Measurements from ENCODE around the gene FBN3. TPM values are rescaled to one million over a fixed set of nuclear protein-coding genes. Genes with fewer than 3 reads are reported as not detected.
A peak's percentile ranks its signal among the peaks of the same experiment; 100 is the strongest.
"Not testable (repeated sequence)": the region's sequence is repeated elsewhere in the genome, so short reads cannot be mapped to it uniquely, and the experiment has no call there.

The FBN3 gene
- polyA plus RNA-seq, 1 donor from 2014 or later: not detected

GRCh38 chr19:8052464-8052859 lies 96.9 kb downstream of the FBN3 start, which contains the start of gene CCL25:
Gene CCL25 (plus strand): TSS chr19:8052760. CDS start chr19:8053050, 290 bp downstream.
- Mint-ChIP-seq H3K27ac (peak within 1 kb of the TSS; percentile 12 to 90 (median 19)), H3K27me3 (no peaks in the 10 kb centered on the region), H3K4me3 (peak within 1 kb of the TSS in 3 of 4 donors; percentile 5 to 58 (median 19)), H3K9me3 (no peaks in the 10 kb centered on the region), H3K36me3 (no peaks in the 10 kb centered on the region), H3K4me1 (peaks cover 5 to 7% (median 7%) of the 10 kb centered on the region in 3 donors)

DNA sequence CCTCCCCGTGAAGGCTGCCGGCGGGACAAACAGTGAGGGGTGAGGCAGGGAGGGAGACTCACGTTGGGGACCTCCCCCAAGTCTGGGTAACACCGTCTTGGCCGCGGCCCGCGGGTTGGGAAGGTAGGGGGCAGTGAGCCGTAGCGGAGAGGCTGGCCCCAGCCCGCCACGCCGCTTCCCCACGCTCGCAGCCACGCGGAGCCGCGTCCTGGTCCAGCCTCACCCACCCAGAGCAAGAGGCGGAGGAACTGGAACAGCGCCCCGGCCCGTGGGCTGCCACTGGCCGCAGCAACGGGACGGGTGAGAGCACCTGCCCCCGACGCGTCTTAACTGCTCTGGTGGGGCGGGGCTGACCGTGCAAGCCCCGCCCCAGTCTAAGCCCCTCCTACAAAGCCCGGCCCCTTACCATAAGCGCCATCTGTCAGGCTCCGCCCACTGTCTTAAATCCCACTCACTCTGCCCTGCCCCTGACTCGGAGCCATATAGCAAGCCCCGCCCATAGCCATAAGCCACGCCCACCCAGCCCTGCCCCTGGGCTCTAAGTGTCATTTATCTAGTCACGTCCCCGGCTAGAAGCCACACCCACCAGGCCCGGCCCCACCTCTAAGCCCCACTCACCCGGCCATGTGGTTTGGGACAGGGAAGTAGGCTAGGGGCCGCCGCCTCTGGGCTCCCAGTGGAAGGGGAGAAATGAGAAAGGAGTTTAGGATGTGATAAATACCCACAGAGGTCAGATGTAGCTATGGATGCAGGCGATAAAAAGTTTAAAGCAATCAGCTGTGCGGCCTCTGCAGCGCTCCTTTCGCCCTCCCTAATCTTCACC lies 98.9 kb downstream of the FBN3 start:
- H3K27ac Mint-ChIP-seq: peak overlapping the region in 1 of 3 donors; percentile 59
- peak overlapping the region; percentile 36 to 89 (median 74) for H3K4me3 Mint-ChIP-seq
- peaks cover 5 to 14% (median 8%) of the 10 kb centered on the region in 3 donors for H3K4me1 Mint-ChIP-seq
- peaks cover 2% of the 10 kb centered on the region for H3K27me3 Mint-ChIP-seq
- no peaks in the 10 kb centered on the region for H3K9me3 Mint-ChIP-seq
- H3K36me3 Mint-ChIP-seq: no peaks in the 10 kb centered on the region

DNA sequence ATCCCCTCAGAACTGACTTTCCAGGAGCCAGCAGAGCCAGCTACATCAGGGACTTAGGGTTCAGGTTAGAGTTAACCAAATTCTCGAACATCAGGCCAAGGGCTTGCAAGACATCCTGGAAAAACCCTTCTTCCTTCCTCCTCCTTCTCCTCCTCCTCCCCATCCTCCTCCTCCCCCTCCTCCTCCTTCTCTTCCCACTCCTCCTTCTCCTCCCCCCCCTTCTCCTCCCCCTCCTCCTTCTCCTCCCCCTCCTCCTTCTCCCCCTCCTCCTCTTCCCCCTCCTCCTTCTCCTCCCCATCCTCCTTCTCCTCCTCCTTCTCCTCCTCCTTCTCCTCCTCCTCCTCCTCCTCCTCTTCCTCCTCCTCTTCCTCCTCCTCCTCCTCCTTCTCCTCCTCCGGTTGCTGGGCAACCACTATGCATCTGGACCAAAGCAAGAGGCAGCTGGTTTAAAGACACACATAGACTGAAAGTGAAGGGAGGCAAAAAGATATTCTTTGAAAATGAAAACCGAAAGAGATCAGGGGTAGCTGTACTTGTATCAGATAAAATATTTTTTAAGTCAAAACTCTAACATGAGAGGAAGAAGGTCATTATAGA lies 102.7 kb downstream of the FBN3 start:
- no peaks in the 10 kb centered on the region for H3K9me3 Mint-ChIP-seq
- H3K4me3 Mint-ChIP-seq: no peak overlapping the region
- H3K27me3 Mint-ChIP-seq: peaks cover 10% of the 10 kb centered on the region
- H3K4me1 Mint-ChIP-seq: peaks cover 1 to 14% (median 2%) of the 10 kb centered on the region in 3 donors
- H3K27ac Mint-ChIP-seq: no peak overlapping the region
- no peaks in the 10 kb centered on the region for H3K36me3 Mint-ChIP-seq

DNA sequence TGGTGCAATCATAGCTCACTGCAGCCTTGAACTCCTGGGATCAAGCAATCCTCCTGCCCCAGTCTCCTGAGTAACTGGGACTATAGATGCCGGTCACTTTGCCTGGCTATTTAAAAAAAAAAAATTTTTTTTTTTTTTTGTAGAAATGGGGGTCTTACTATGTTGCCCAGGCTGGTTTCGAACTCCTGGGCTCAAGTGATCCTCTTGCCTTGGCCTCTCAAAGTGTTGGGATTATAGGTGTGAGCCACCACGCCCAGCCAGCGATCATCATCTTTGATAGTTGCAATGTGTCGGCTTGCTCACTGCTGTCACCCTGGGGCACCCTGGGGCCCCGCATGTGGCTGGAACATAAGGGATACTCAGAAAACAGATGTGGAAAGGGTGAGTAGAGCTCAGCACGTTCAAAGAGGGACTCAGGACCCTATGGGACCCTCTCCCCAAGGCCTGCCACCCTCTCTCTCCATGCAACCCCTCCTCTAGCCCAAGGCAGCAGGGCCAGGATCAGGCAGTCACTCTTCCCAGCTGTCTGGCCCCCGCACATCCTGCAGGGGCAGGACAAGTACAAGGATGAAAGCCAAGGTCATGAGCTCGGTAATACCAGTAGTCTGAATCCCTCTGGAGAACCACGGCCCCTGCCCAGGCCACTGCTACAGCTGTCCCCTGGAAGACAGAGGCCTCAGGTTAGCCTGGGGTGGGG lies 103.4 kb downstream of the FBN3 start:
- no peak overlapping the region for H3K4me3 Mint-ChIP-seq
- H3K9me3 Mint-ChIP-seq: no peaks in the 10 kb centered on the region
- peaks cover 1 to 14% (median 2%) of the 10 kb centered on the region in 3 donors for H3K4me1 Mint-ChIP-seq
- no peak overlapping the region for H3K27ac Mint-ChIP-seq
- peaks cover 13% of the 10 kb centered on the region for H3K27me3 Mint-ChIP-seq
- H3K36me3 Mint-ChIP-seq: no peaks in the 10 kb centered on the region

DNA sequence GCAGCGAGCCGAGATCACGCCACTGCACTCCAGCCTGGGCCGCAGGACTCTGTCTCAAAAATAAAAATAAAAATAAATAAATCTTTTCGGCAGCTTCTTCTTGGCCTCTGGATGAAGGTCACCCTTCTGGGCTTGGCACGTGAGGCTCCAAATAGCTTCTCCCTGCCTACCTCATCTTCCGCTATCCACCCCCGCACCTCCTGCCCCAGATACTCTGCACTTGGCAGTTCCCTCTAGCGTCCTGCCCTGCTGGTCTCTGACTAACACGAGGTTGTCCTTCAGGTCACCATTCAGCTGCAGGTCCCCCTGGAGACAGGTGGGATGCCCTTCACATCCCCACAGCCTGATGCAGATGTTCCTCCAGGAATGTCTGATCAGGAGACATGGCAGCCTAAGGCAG lies 105.4 kb downstream of the FBN3 start:
- peaks cover 13% of the 10 kb centered on the region for H3K27me3 Mint-ChIP-seq
- no peaks in the 10 kb centered on the region for H3K36me3 Mint-ChIP-seq
- no peak overlapping the region for H3K27ac Mint-ChIP-seq
- peaks cover 1 to 14% (median 2%) of the 10 kb centered on the region in 3 donors for H3K4me1 Mint-ChIP-seq
- no peak overlapping the region for H3K4me3 Mint-ChIP-seq
- no peaks in the 10 kb centered on the region for H3K9me3 Mint-ChIP-seq

- no peaks in the 10 kb centered on the region for H3K36me3 Mint-ChIP-seq
- no peaks in the 10 kb centered on the region for H3K9me3 Mint-ChIP-seq
- H3K27me3 Mint-ChIP-seq: peaks cover 13% of the 10 kb centered on the region
- H3K4me3 Mint-ChIP-seq: no peak overlapping the region
- H3K4me1 Mint-ChIP-seq: peaks cover 1 to 10% (median 2%) of the 10 kb centered on the region in 3 donors
- no peak overlapping the region for H3K27ac Mint-ChIP-seq
These were observed 106.5 kb downstream of the FBN3 start for GRCh38 chr19:8042900-8043299.

- Mint-ChIP-seq H3K27me3 (peaks cover 15% of the 10 kb centered on the region), H3K4me1 (peaks cover 0 to 1% (median 0%) of the 10 kb centered on the region in 3 donors), H3K9me3 (no peaks in the 10 kb centered on the region), H3K36me3 (peaks cover 3% of the 10 kb centered on the region), H3K4me3 (no peak overlapping the region), H3K27ac (no peak overlapping the region)
These were observed 107.9 kb downstream of the FBN3 start for GRCh38 chr19:8041531-8041931.

DNA sequence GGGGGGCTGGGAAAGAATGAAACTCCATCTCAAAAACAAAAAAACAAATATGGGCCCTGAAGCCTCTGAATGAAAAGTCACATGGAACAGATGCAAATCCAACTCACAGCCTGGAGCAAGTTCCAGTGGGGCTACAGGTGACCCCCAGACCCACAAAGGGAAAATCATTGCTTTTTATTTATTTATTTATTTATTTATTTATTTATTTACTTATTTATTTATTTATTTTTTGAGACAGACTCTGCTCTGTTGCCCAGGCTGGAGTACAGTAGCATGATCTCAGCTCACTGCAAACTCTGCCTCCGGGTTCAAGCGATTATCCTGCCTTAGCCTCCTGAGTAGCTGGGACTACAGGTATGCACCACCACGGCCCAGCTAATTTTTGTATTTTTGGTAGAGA lies 110.2 kb downstream of the FBN3 start:
- Mint-ChIP-seq H3K27ac (no peak overlapping the region), H3K36me3 (peaks cover 3% of the 10 kb centered on the region)

GRCh38 chr19:8038815-8039214 lies 110.6 kb downstream of the FBN3 start:
- H3K27me3 Mint-ChIP-seq: peaks cover 8% of the 10 kb centered on the region
- H3K4me3 Mint-ChIP-seq: no peak overlapping the region
- no peak overlapping the region for H3K27ac Mint-ChIP-seq
- no peaks in the 10 kb centered on the region for H3K9me3 Mint-ChIP-seq
- no peaks in the 10 kb centered on the region for H3K4me1 Mint-ChIP-seq
- peaks cover 3% of the 10 kb centered on the region for H3K36me3 Mint-ChIP-seq

More for the DNA sequence above, 110.2 kb downstream of the FBN3 start:
- Mint-ChIP-seq H3K27me3 (peaks cover 10% of the 10 kb centered on the region), H3K4me1 (peaks cover 0 to 1% (median 0%) of the 10 kb centered on the region in 3 donors), H3K4me3 (no peak overlapping the region), H3K9me3 (no peaks in the 10 kb centered on the region)

DNA sequence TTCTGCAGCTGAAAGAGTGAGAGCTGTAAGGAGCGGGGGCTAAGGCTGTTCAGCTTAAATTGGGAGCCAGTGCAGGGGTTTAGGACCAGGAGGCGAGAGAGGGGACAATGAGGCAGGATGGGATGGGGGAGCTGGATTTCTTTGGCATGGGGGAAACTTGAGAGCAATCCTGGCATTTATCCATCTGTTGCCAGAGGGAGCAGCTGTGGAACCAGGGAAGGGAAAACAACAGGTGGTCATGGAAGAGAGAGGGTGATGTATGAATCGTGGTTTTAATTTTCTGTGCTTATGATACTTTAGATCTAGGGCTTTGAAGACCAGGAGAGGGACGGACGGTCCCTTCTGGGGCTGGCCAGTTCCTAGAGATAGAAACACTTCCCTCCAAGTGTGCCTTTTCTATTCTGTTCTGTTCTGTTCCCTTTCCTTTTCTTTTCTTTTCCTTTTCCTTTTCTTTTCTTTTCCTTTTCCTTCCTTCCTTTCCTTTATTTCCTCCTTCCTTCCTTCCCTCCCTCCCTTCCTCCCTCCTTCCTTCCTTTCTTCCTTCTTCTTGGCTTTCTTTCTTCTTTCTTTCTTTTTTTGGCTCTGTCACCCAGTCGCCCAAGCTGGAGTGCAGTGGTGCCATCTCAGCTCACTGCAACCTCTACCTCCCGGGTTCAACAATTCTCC lies 112.8 kb downstream of the FBN3 start:
- no peaks in the 10 kb centered on the region for H3K4me1 Mint-ChIP-seq
- H3K4me3 Mint-ChIP-seq: no peak overlapping the region
- H3K9me3 Mint-ChIP-seq: no peaks in the 10 kb centered on the region
- H3K27ac Mint-ChIP-seq: no peak overlapping the region
- peaks cover 5% of the 10 kb centered on the region for H3K27me3 Mint-ChIP-seq
- H3K36me3 Mint-ChIP-seq: peaks cover 3% of the 10 kb centered on the region

GRCh38 chr19:8034178-8034525 lies 115.2 kb downstream of the FBN3 start:
- no peak overlapping the region for H3K27ac Mint-ChIP-seq
- H3K4me3 Mint-ChIP-seq: no peak overlapping the region
- peaks cover 3% of the 10 kb centered on the region for H3K36me3 Mint-ChIP-seq
- no peaks in the 10 kb centered on the region for H3K4me1 Mint-ChIP-seq
- peaks cover 3% of the 10 kb centered on the region for H3K27me3 Mint-ChIP-seq
- no peaks in the 10 kb centered on the region for H3K9me3 Mint-ChIP-seq

- not testable (repeated sequence) for H3K9me3 Mint-ChIP-seq, H3K27ac Mint-ChIP-seq, H3K4me3 Mint-ChIP-seq, H3K36me3 Mint-ChIP-seq, H3K4me1 Mint-ChIP-seq, H3K27me3 Mint-ChIP-seq
These were observed 115.9 kb downstream of the FBN3 start for GRCh38 chr19:8033287-8034177.

- Mint-ChIP-seq H3K4me1 (no peaks in the 10 kb centered on the region), H3K27me3 (no peaks in the 10 kb centered on the region), H3K4me3 (no peak overlapping the region), H3K27ac (no peak overlapping the region), H3K36me3 (no peaks in the 10 kb centered on the region), H3K9me3 (no peaks in the 10 kb centered on the region)
These were observed 118.4 kb downstream of the FBN3 start for GRCh38 chr19:8030960-8031359.

- Mint-ChIP-seq H3K27ac (no peak overlapping the region), H3K4me1 (no peaks in the 10 kb centered on the region), H3K4me3 (no peak overlapping the region), H3K27me3 (no peaks in the 10 kb centered on the region), H3K36me3 (no peaks in the 10 kb centered on the region), H3K9me3 (no peaks in the 10 kb centered on the region)
These were observed 120.4 kb downstream of the FBN3 start for GRCh38 chr19:8028951-8029491.
